ENCODE results near the gene C5orf47. TPM values are rescaled to one million over a fixed set of nuclear protein-coding genes. Genes with fewer than 3 reads are reported as not detected.
A peak's percentile ranks its signal among the peaks of the same experiment; 100 is the strongest.

Gene C5orf47
- under 1 TPM in 6 of 8 experiments, not detected in 2; 0.21 to 0.95 (median 0.46) TPM for total RNA-seq

GRCh38 chr5:173988554-173989431 lies at the start of gene C5orf47:
TSS of gene C5orf47 (plus strand) at chr5:173989170. CDS start at chr5:173989264, 94 bp downstream.
- H3K4me3 ChIP-seq: no peak within 1 kb of the TSS
- ATAC-seq (replicated peaks in 6 of 8): no peak
- 93 to 100% methylated on average over 2 to 6 of the region's 51 CpGs; no CpG with 5 or more reads in 8 of the 10 experiments for WGBS, 10 experiments
- in situ Hi-C loops (cut with MboI; ENCODE audit: low pct_unique_long_range_greater_than_20kb in 2 of 9, low sequenced_read_pairs in 9 of 9, unreplicated experiment in 9 of 9): loop anchor here in 1 of 9 experiments (25.0 kb wide), 1 partner anchor 376 kb away; the partner anchor contains the start of gene BOD1
- H3K4me1 ChIP-seq (replicated peaks in 1 of 2): no peaks in the 10 kb centered on the region
- H3K27ac ChIP-seq: no peak within 1 kb of the TSS

GRCh38 chr5:173940269-173940668 lies 48.7 kb upstream of the C5orf47 start:
- Histone ChIP-seq H3K4me3 (no peak overlapping the region), H3K27ac (no peak overlapping the region), H3K4me1 (replicated peaks in 1 of 2) (peaks cover 7 to 18% of the 10 kb centered on the region in 2 donors)
- ATAC-seq (replicated peaks in 6 of 8): no peak
- WGBS, 10 experiments: 39 to 100% (median 94%) methylated on average over 1 to 2 of the region's 2 CpGs
- in situ Hi-C loops (cut with MboI; ENCODE audit: low pct_unique_long_range_greater_than_20kb in 2 of 9, low sequenced_read_pairs in 9 of 9, unreplicated experiment in 9 of 9): no loop called here

- Histone ChIP-seq H3K27ac (no peak overlapping the region), H3K4me1 (replicated peaks in 1 of 2) (peaks cover under 1 to 18% of the 10 kb centered on the region in 2 donors), H3K4me3 (no peak overlapping the region)
- no peak for ATAC-seq (replicated peaks in 6 of 8)
- in situ Hi-C loops (cut with MboI; ENCODE audit: low pct_unique_long_range_greater_than_20kb in 2 of 9, low sequenced_read_pairs in 9 of 9, unreplicated experiment in 9 of 9): no loop called here
- 40 to 100% (median 73%) methylated on average over 1 to 2 of the region's 2 CpGs; no CpG with 5 or more reads in 1 of the 10 experiments for WGBS, 10 experiments
Observed at GRCh38 chr5:173941102-173941501, 47.9 kb upstream of the C5orf47 start.

GRCh38 chr5:173941758-173942401 lies 47.1 kb upstream of the C5orf47 start:
- Histone ChIP-seq H3K4me1 (replicated peaks in 1 of 2) (peaks cover 0 to 18% of the 10 kb centered on the region in 2 donors), H3K4me3 (no peak overlapping the region), H3K27ac (no peak overlapping the region)
- ATAC-seq (replicated peaks in 6 of 8): peak in 1 of 8 experiments; percentile 61
- in situ Hi-C loops (cut with MboI; ENCODE audit: low pct_unique_long_range_greater_than_20kb in 2 of 9, low sequenced_read_pairs in 9 of 9, unreplicated experiment in 9 of 9): no loop called here
- WGBS, 10 experiments: 20 to 100% (median 72%) methylated on average over 1 to 6 of the region's 9 CpGs; no CpG with 5 or more reads in 1 of the 10 experiments

- in situ Hi-C loops (cut with MboI; ENCODE audit: low pct_unique_long_range_greater_than_20kb in 2 of 9, low sequenced_read_pairs in 9 of 9, unreplicated experiment in 9 of 9): no loop called here
- no peak overlapping the region for H3K27ac ChIP-seq
- ATAC-seq (replicated peaks in 6 of 8): peak in 1 of 8 experiments; percentile 26
- H3K4me3 ChIP-seq: no peak overlapping the region
- peaks cover 0 to 18% of the 10 kb centered on the region in 2 donors for H3K4me1 ChIP-seq (replicated peaks in 1 of 2)
- 24 to 100% (median 50%) methylated on average over 1 to 2 of the region's 2 CpGs for WGBS, 10 experiments
Observed at GRCh38 chr5:173944511-173944910, 44.5 kb upstream of the C5orf47 start.

- H3K4me1 ChIP-seq (replicated peaks in 1 of 2): peaks cover 0 to 18% of the 10 kb centered on the region in 2 donors
- H3K27ac ChIP-seq: no peak overlapping the region
- peak in 1 of 8 experiments; percentile 64 for ATAC-seq (replicated peaks in 6 of 8)
- in situ Hi-C loops (cut with MboI; ENCODE audit: low pct_unique_long_range_greater_than_20kb in 2 of 9, low sequenced_read_pairs in 9 of 9, unreplicated experiment in 9 of 9): no loop called here
- 63 to 100% (median 100%) methylated on average over 1 to 2 of the region's 2 CpGs; no CpG with 5 or more reads in 4 of the 10 experiments for WGBS, 10 experiments
- no peak overlapping the region for H3K4me3 ChIP-seq
Observed at GRCh38 chr5:173945160-173945559, 43.8 kb upstream of the C5orf47 start.

- no peak overlapping the region for H3K27ac ChIP-seq
- ATAC-seq (replicated peaks in 6 of 8): no peak
- 86 to 100% (median 100%) methylated on average over 1 to 2 of the region's 2 CpGs; no CpG with 5 or more reads in 1 of the 10 experiments for WGBS, 10 experiments
- in situ Hi-C loops (cut with MboI; ENCODE audit: low pct_unique_long_range_greater_than_20kb in 2 of 9, low sequenced_read_pairs in 9 of 9, unreplicated experiment in 9 of 9): no loop called here
- H3K4me3 ChIP-seq: no peak overlapping the region
- H3K4me1 ChIP-seq (replicated peaks in 1 of 2): peaks cover 0 to 18% of the 10 kb centered on the region in 2 donors
Observed at GRCh38 chr5:173946323-173946722, 42.6 kb upstream of the C5orf47 start.

GRCh38 chr5:173950829-173951228 lies 38.1 kb upstream of the C5orf47 start:
- no peak overlapping the region for H3K4me3 ChIP-seq
- no peak overlapping the region for H3K27ac ChIP-seq
- H3K4me1 ChIP-seq (replicated peaks in 1 of 2): peaks cover 7 to 13% of the 10 kb centered on the region in 2 donors
- in situ Hi-C loops (cut with MboI; ENCODE audit: low pct_unique_long_range_greater_than_20kb in 2 of 9, low sequenced_read_pairs in 9 of 9, unreplicated experiment in 9 of 9): loop anchor here in 4 of 9 experiments (25.0 kb wide), 1 partner anchor 339 kb away; the partner anchor contains the start of gene BOD1 (in 4 of the 4)
- ATAC-seq (replicated peaks in 6 of 8): peak in 1 of 8 experiments; percentile 31
- WGBS, 10 experiments: 40 to 100% (median 84%) methylated on average over 1 to 2 of the region's 2 CpGs; no CpG with 5 or more reads in 4 of the 10 experiments

GRCh38 chr5:173953528-173954090 lies 35.4 kb upstream of the C5orf47 start:
- WGBS, 10 experiments: 67 to 100% (median 87%) methylated on average over 2 to 5 of the region's 5 CpGs
- ATAC-seq (replicated peaks in 6 of 8): no peak
- Histone ChIP-seq H3K4me3 (no peak overlapping the region), H3K4me1 (replicated peaks in 1 of 2) (peaks cover 7 to 23% of the 10 kb centered on the region in 2 donors), H3K27ac (no peak overlapping the region)
- in situ Hi-C loops (cut with MboI; ENCODE audit: low pct_unique_long_range_greater_than_20kb in 2 of 9, low sequenced_read_pairs in 9 of 9, unreplicated experiment in 9 of 9): loop anchor here in 4 of 9 experiments (25.0 kb wide), 1 partner anchor 341 kb away; the partner anchor contains the start of gene BOD1 (in 4 of the 4)

GRCh38 chr5:173954671-173955521 lies 34.1 kb upstream of the C5orf47 start:
- Histone ChIP-seq H3K4me3 (no peak overlapping the region), H3K4me1 (replicated peaks in 1 of 2) (peaks cover 7 to 23% of the 10 kb centered on the region in 2 donors), H3K27ac (peak overlapping the region in 1 of 2 donors; percentile 65)
- in situ Hi-C loops (cut with MboI; ENCODE audit: low pct_unique_long_range_greater_than_20kb in 2 of 9, low sequenced_read_pairs in 9 of 9, unreplicated experiment in 9 of 9): loop anchor here in 4 of 9 experiments (25.0 kb wide), 1 partner anchor 343 kb away; the partner anchor contains the start of gene BOD1 (in 4 of the 4)
- peak in 6 of 8 experiments; percentile 66 to 97 (median 97) for ATAC-seq (replicated peaks in 6 of 8)
- WGBS, 10 experiments: 63 to 100% (median 88%) methylated on average over 1 to 6 of the region's 6 CpGs; no CpG with 5 or more reads in 1 of the 10 experiments

- WGBS, 10 experiments: 0 to 100% (median 100%) methylated on average over 1 to 2 of the region's 2 CpGs; no CpG with 5 or more reads in 5 of the 10 experiments
- no peak overlapping the region for H3K27ac ChIP-seq
- in situ Hi-C loops (cut with MboI; ENCODE audit: low pct_unique_long_range_greater_than_20kb in 2 of 9, low sequenced_read_pairs in 9 of 9, unreplicated experiment in 9 of 9): loop anchor here in 4 of 9 experiments (25.0 kb wide), 1 partner anchor 349 kb away; the partner anchor contains the start of gene BOD1 (in 4 of the 4)
Observed at GRCh38 chr5:173960986-173961385, 28.0 kb upstream of the C5orf47 start.

More at GRCh38 chr5:173960986-173961385, 28.0 kb upstream of the C5orf47 start:
- Histone ChIP-seq H3K4me3 (no peak overlapping the region), H3K4me1 (replicated peaks in 1 of 2) (peaks cover 22 to 29% of the 10 kb centered on the region in 2 donors)
- ATAC-seq (replicated peaks in 6 of 8): no peak
